ENCODE measurements around the gene PAOX.

DNA sequence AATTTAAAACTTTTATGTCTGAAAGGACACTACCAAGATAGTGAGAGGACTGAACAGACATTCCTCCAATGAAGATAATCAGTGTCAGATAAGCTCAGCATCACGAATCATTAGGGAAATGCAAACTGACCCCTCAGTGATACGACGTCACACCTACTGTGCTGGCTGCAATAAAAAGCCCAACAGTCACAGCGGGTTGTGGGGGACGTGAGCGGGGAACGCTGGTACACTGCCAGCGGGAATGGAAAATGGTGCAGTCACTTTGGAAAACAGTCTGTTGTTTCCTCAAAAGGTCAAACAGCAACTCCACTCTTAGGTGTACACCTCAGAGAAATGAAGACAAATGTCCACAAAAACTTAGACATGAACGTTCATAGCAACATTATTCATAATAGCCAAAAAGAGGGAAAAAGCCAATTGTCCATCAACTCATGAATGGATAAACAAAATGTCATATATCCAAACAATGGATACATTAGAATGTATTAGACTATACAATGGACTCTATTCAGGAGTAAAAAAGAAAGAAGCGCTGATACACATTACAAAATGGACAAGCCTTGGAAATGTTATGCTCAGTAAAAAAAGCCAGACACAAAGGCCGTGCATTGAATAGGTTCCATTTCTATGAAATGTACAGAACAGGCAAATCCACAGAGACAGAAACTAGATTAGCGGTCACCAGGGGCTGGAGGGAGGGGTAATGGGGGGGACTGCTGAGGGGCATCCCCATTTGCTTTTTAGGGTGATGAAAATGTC lies 3.5 kb upstream of the PAOX start:
- TF ChIP-seq, protein P1, sequence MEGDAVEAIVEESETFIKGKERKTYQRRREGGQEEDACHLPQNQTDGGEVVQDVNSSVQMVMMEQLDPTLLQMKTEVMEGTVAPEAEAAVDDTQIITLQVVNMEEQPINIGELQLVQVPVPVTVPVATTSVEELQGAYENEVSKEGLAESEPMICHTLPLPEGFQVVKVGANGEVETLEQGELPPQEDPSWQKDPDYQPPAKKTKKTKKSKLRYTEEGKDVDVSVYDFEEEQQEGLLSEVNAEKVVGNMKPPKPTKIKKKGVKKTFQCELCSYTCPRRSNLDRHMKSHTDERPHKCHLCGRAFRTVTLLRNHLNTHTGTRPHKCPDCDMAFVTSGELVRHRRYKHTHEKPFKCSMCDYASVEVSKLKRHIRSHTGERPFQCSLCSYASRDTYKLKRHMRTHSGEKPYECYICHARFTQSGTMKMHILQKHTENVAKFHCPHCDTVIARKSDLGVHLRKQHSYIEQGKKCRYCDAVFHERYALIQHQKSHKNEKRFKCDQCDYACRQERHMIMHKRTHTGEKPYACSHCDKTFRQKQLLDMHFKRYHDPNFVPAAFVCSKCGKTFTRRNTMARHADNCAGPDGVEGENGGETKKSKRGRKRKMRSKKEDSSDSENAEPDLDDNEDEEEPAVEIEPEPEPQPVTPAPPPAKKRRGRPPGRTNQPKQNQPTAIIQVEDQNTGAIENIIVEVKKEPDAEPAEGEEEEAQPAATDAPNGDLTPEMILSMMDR (conservative IDR thresholded peaks at IDR 0.05; ENCODE audit: low read length): no peak
- TF ChIP-seq EZH2phosphoT487 (IDR thresholded peaks at IDR 0.05; ENCODE audit: borderline replicate concordance): no peak

All from Loucy (cell line).